WTC11 (cell line): Measurements from ENCODE around the gene LSM2. TPM values are rescaled to one million over a fixed set of nuclear protein-coding genes. Genes with fewer than 3 reads are reported as not detected.
A peak's percentile ranks its signal among the peaks of the same experiment; 100 is the strongest.

Experiments
- ATAC-seq: fragments of 200-7000 bp; cut with Tn5 transposase; 2 replicates; pipeline ENCODE4 v1.10.0; 2021; ENCODE audit warnings: mild to moderate bottlenecking, moderate library complexity
- Bru-seq: library from RNA; stranded (reverse); fragments of 400-500 nt; gene quantifications from one replicate; lab custom pipeline; 2021; lab: Mats Ljungman, UMichigan
- CTCF ChIA-PET: fragments of 300-600 bp; sonication (Branson Sonifier 250); formaldehyde crosslinking; loops from one replicate; lab custom pipeline; 2021; ENCODE audit warnings: antibody characterized with exemption; lab: Charles Lee
- POLR2A ChIA-PET: fragments of 350-600 bp; sonication (Branson Sonifier 250); formaldehyde crosslinking; loops from one replicate; lab custom pipeline; 2021; ENCODE audit warnings: antibody characterized with exemption; lab: Charles Lee
- DNase-seq: peaks from one replicate; pipeline ENCODE4 v3.0.0; 2021; ENCODE audit warnings: low spot score
- H3K27ac Mint-ChIP-seq: 2 replicates; pipeline ENCODE4 v1.8.0; 2021; ENCODE audit warnings: mixed read lengths
- H3K27me3 Mint-ChIP-seq: 2 replicates; pipeline ENCODE4 v1.8.0; 2021; ENCODE audit warnings: low read depth, mild to moderate bottlenecking, moderate library complexity, mixed read lengths
- H3K36me3 Mint-ChIP-seq: 2 replicates; pipeline ENCODE4 v1.8.0; 2021; ENCODE audit warnings: mixed read lengths
- H3K4me1 Mint-ChIP-seq: 2 replicates; pipeline ENCODE4 v1.8.0; 2022; ENCODE audit warnings: mixed read lengths
- H3K4me3 Mint-ChIP-seq: 2 replicates; pipeline ENCODE4 v1.8.0; 2021; ENCODE audit warnings: mild to moderate bottlenecking, moderate library complexity, mixed read lengths
- H3K9me3 Mint-ChIP-seq: 2 replicates; pipeline ENCODE4 v1.8.0; 2021; ENCODE audit warnings: mixed read lengths
- CBFB ChIP-seq: sonication (generic); formaldehyde crosslinking; IDR thresholded peaks from 2 replicates; pipeline ENCODE4 v1.8.1; 2022; ENCODE audit warnings: mild to moderate bottlenecking, low read depth, missing genetic modification reagents
- CREB1 ChIP-seq: sonication (generic); formaldehyde crosslinking; IDR thresholded peaks from 2 replicates; pipeline ENCODE4 v1.8.0; 2023; ENCODE audit warnings: mild to moderate bottlenecking, missing genetic modification reagents
- CREM ChIP-seq: sonication (generic); formaldehyde crosslinking; IDR thresholded peaks from 2 replicates; pipeline ENCODE4 v1.8.1; 2022; ENCODE audit warnings: mild to moderate bottlenecking, missing genetic modification reagents, moderate library complexity
- E2F5 ChIP-seq: sonication (generic); formaldehyde crosslinking; IDR thresholded peaks from 2 replicates; pipeline ENCODE4 v1.8.1; 2022; ENCODE audit warnings: mild to moderate bottlenecking, moderate library complexity, missing genetic modification reagents
- ELF4 ChIP-seq: sonication (generic); formaldehyde crosslinking; IDR thresholded peaks from 2 replicates; pipeline ENCODE4 v1.8.1; 2022; ENCODE audit warnings: low read depth, mild to moderate bottlenecking, moderate library complexity, missing genetic modification reagents
- ERG ChIP-seq: fragments of 250-450 bp; sonication (Bioruptor Pico); IDR thresholded peaks from 2 replicates; pipeline ENCODE4 v1.8.0; 2021; ENCODE audit warnings: mild to moderate bottlenecking
- ETV6 ChIP-seq: sonication (generic); formaldehyde crosslinking; IDR thresholded peaks from 2 replicates; pipeline ENCODE4 v1.8.1; 2022; ENCODE audit warnings: mild to moderate bottlenecking, missing genetic modification reagents
- FOXP1 ChIP-seq: sonication (generic); formaldehyde crosslinking; IDR thresholded peaks from 2 replicates; pipeline ENCODE4 v1.8.0; 2022; ENCODE audit warnings: missing genetic modification reagents, mild to moderate bottlenecking, moderate library complexity, borderline replicate concordance
- FOXP4 ChIP-seq: sonication (generic); formaldehyde crosslinking; IDR thresholded peaks from 2 replicates; pipeline ENCODE4 v1.8.0; 2022; ENCODE audit warnings: mild to moderate bottlenecking, missing genetic modification reagents
- GABPB1 ChIP-seq: sonication (generic); formaldehyde crosslinking; IDR thresholded peaks from 2 replicates; pipeline ENCODE4 v1.8.1; 2023; ENCODE audit warnings: mild to moderate bottlenecking, missing genetic modification reagents
- HMGA2 ChIP-seq: fragments of 250-450 bp; sonication (Bioruptor Pico); IDR thresholded peaks from 2 replicates; pipeline ENCODE4 v1.4.0; 2021; ENCODE audit warnings: mild to moderate bottlenecking, moderate library complexity
- MYBL2 ChIP-seq: sonication (generic); formaldehyde crosslinking; IDR thresholded peaks from 2 replicates; pipeline ENCODE4 v1.8.1; 2023; ENCODE audit warnings: mild to moderate bottlenecking, moderate library complexity, missing genetic modification reagents
- NR1H2 ChIP-seq: sonication (generic); formaldehyde crosslinking; IDR thresholded peaks from 2 replicates; pipeline ENCODE4 v1.9.0; 2021; ENCODE audit warnings: mild to moderate bottlenecking, moderate library complexity, missing genetic modification reagents
- PRRX2 ChIP-seq: fragments of 250-450 bp; sonication (Bioruptor Pico); IDR thresholded peaks from 2 replicates; pipeline ENCODE4 v1.8.0; 2021; ENCODE audit warnings: mild to moderate bottlenecking
- SMAD3 ChIP-seq: sonication (generic); formaldehyde crosslinking; IDR thresholded peaks from 2 replicates; pipeline ENCODE4 v1.8.0; 2022; ENCODE audit warnings: missing genetic modification reagents, mild to moderate bottlenecking, borderline replicate concordance
- SP1 ChIP-seq: sonication (generic); formaldehyde crosslinking; conservative IDR thresholded peaks from 2 replicates; pipeline ENCODE4 v1.8.1; 2022; ENCODE audit warnings: missing genetic modification reagents
- TCF7 ChIP-seq: sonication (generic); formaldehyde crosslinking; IDR thresholded peaks from 2 replicates; pipeline ENCODE4 v1.8.0; 2022; ENCODE audit warnings: mild to moderate bottlenecking, low read depth, missing genetic modification reagents, moderate library complexity
- TEAD1 ChIP-seq: sonication (generic); formaldehyde crosslinking; IDR thresholded peaks from 2 replicates; pipeline ENCODE4 v1.8.0; 2022; ENCODE audit warnings: mild to moderate bottlenecking, missing genetic modification reagents
- TEAD4 ChIP-seq: sonication (generic); formaldehyde crosslinking; IDR thresholded peaks from 2 replicates; pipeline ENCODE4 v1.8.0; 2022; ENCODE audit warnings: mild to moderate bottlenecking, missing genetic modification reagents
- ZNF423 ChIP-seq: fragments of 250-450 bp; sonication (Bioruptor Pico); IDR thresholded peaks from 2 replicates; pipeline ENCODE4 v2.1.2; 2022; ENCODE audit warnings: mild to moderate bottlenecking, moderate library complexity
- long read RNA-seq, 3 experiments: library from RNA in 1 of 3; library from capped mRNA in 1 of 3; library from polyadenylated mRNA in 1 of 3; unstranded in 2 of 3; stranded (forward) in 1 of 3; transcript quantifications; one replicate each; pipeline ENCODE4 v2.0.0, GENCODE V29; 2021
- total RNA-seq: library from RNA; stranded (reverse); gene quantifications from 3 replicates; pipeline ENCODE4 v1.2.3, GENCODE V29; 2021
- TF ChIP-seq, protein P1 (sequence below): sonication (generic); formaldehyde crosslinking; IDR thresholded peaks from 2 replicates; pipeline ENCODE4 v1.8.0; 2023; ENCODE audit warnings: missing genetic modification reagents, mild to moderate bottlenecking, borderline replicate concordance
- TF ChIP-seq, protein P2 (sequence below): sonication (generic); formaldehyde crosslinking; IDR thresholded peaks from 2 replicates; pipeline ENCODE4 v1.8.0; 2022; ENCODE audit warnings: mild to moderate bottlenecking, missing genetic modification reagents
- TF ChIP-seq, protein P3 (sequence below): sonication (generic); formaldehyde crosslinking; IDR thresholded peaks from 2 replicates; pipeline ENCODE4 v1.8.1; 2023; ENCODE audit warnings: mild to moderate bottlenecking, missing genetic modification reagents

The LSM2 gene
- total RNA-seq (104 to 121 TPM (median 119 TPM) in 3 replicates), Bru-seq, nascent RNA (percentile 77 among the genes with signal in this experiment)
- long read RNA-seq, experiment 1, transcript LSM2-208 (5 exons, 876 nt), result major isoform, 95 of 122 reads
- long read RNA-seq, experiment 1, transcript LSM2-213 (5 exons, 820 nt), result minor isoform, 11 of 122 reads
- long read RNA-seq, experiment 1, partial matches to known transcripts, result 6 of 122 reads
- long read RNA-seq, experiment 1, other reads (novel, unspliced or antisense), result 5 of 122 reads
- long read RNA-seq, experiment 2, transcript LSM2-208 (5 exons, 876 nt), result major isoform, 138 of 207 reads
- long read RNA-seq, experiment 2, transcript LSM2-213 (5 exons, 820 nt), result minor isoform, 6 of 207 reads
- long read RNA-seq, experiment 2, partial matches to known transcripts, result 6 of 207 reads
- long read RNA-seq, experiment 2, other reads (novel, unspliced or antisense), result 52 of 207 reads
- long read RNA-seq, experiment 3, transcript LSM2-208 (5 exons, 876 nt), result major isoform, 216 of 242 reads
- long read RNA-seq, experiment 3, transcript LSM2-213 (5 exons, 820 nt), result minor isoform, 16 of 242 reads
- long read RNA-seq, experiment 3, partial matches to known transcripts, result 2 of 242 reads
- long read RNA-seq, experiment 3, other reads (novel, unspliced or antisense), result 3 of 242 reads

- peaks cover 17% of the 10 kb centered on the region for H3K36me3 Mint-ChIP-seq
- CTCF ChIA-PET, result interaction anchor here (0.6 to 2.7 kb wide), 26 partner anchors 9 to 260 kb away, joined by 3 to 30 read pairs (median 4); partner anchors contain the start of genes ATP6V1G2, C6orf47, DDAH2 and HSPA1A
- DNase-seq (peak; percentile 98), ATAC-seq (peak; percentile 95)
- no peaks in the 10 kb centered on the region for H3K9me3 Mint-ChIP-seq
- H3K4me1 Mint-ChIP-seq, result peaks cover 9% of the 10 kb centered on the region
- H3K27me3 Mint-ChIP-seq, result no peaks in the 10 kb centered on the region; the same call in 1 of the 2 replicates
- peak within 1 kb of the TSS; percentile 99 for H3K27ac Mint-ChIP-seq
- peak within 1 kb of the TSS; percentile 99 for H3K4me3 Mint-ChIP-seq
- POLR2A ChIA-PET, result interaction anchor here (0.6 to 1.9 kb wide), 12 partner anchors 7 to 166 kb away, joined by 3 to 23 read pairs (median 4); partner anchors contain the start of genes DXO, HSPA1A, HSPA1B and HSPA1L
- TF ChIP-seq NR1H2 (CRISPR knock-in tag) (no peak), TEAD1 (CRISPR knock-in tag) (peak; percentile 59; the same call in 1 of the 2 replicates), CREB1 (CRISPR knock-in tag) (0 out of 2 replicates have a peak, but pooled peaks have one; percentile 63), E2F5 (CRISPR knock-in tag) (peak; percentile 92), TEAD4 (CRISPR knock-in tag) (no peak), ERG (no peak), HMGA2 (CRISPR knock-in tag) (no peak), ELF4 (0 out of 2 replicates have a peak, but pooled peaks have one; percentile 40), CREM (CRISPR knock-in tag) (peak; percentile 97), ETV6 (CRISPR knock-in tag) (peak; percentile 90; the same call in 1 of the 2 replicates), FOXP1 (CRISPR knock-in tag) (peak; percentile 81; the same call in 1 of the 2 replicates), GABPB1 (CRISPR knock-in tag) (peak; percentile 84), SMAD3 (CRISPR knock-in tag) (peak; percentile 54; the same call in 1 of the 2 replicates), FOXP4 (CRISPR knock-in tag) (peak; percentile 81; the same call in 1 of the 2 replicates), TCF7 (CRISPR knock-in tag) (no peak), CBFB (CRISPR knock-in tag) (no peak), PRRX2 (CRISPR knock-in tag) (no peak), MYBL2 (CRISPR knock-in tag) (peak; percentile 88; the same call in 1 of the 2 replicates), SP1 (CRISPR knock-in tag) (peak; percentile 90), ZNF423 (CRISPR knock-in tag) (peak; percentile 83)
- TF ChIP-seq, protein P1, sequence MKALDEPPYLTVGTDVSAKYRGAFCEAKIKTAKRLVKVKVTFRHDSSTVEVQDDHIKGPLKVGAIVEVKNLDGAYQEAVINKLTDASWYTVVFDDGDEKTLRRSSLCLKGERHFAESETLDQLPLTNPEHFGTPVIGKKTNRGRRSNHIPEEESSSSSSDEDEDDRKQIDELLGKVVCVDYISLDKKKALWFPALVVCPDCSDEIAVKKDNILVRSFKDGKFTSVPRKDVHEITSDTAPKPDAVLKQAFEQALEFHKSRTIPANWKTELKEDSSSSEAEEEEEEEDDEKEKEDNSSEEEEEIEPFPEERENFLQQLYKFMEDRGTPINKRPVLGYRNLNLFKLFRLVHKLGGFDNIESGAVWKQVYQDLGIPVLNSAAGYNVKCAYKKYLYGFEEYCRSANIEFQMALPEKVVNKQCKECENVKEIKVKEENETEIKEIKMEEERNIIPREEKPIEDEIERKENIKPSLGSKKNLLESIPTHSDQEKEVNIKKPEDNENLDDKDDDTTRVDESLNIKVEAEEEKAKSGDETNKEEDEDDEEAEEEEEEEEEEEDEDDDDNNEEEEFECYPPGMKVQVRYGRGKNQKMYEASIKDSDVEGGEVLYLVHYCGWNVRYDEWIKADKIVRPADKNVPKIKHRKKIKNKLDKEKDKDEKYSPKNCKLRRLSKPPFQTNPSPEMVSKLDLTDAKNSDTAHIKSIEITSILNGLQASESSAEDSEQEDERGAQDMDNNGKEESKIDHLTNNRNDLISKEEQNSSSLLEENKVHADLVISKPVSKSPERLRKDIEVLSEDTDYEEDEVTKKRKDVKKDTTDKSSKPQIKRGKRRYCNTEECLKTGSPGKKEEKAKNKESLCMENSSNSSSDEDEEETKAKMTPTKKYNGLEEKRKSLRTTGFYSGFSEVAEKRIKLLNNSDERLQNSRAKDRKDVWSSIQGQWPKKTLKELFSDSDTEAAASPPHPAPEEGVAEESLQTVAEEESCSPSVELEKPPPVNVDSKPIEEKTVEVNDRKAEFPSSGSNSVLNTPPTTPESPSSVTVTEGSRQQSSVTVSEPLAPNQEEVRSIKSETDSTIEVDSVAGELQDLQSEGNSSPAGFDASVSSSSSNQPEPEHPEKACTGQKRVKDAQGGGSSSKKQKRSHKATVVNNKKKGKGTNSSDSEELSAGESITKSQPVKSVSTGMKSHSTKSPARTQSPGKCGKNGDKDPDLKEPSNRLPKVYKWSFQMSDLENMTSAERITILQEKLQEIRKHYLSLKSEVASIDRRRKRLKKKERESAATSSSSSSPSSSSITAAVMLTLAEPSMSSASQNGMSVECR (CRISPR knock-in tag), result peak; percentile 56; the same call in 1 of the 2 replicates
- TF ChIP-seq, protein P2, sequence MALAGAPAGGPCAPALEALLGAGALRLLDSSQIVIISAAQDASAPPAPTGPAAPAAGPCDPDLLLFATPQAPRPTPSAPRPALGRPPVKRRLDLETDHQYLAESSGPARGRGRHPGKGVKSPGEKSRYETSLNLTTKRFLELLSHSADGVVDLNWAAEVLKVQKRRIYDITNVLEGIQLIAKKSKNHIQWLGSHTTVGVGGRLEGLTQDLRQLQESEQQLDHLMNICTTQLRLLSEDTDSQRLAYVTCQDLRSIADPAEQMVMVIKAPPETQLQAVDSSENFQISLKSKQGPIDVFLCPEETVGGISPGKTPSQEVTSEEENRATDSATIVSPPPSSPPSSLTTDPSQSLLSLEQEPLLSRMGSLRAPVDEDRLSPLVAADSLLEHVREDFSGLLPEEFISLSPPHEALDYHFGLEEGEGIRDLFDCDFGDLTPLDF (CRISPR knock-in tag), result 0 out of 2 replicates have a peak, but pooled peaks have one; percentile 53
- TF ChIP-seq, protein P3, sequence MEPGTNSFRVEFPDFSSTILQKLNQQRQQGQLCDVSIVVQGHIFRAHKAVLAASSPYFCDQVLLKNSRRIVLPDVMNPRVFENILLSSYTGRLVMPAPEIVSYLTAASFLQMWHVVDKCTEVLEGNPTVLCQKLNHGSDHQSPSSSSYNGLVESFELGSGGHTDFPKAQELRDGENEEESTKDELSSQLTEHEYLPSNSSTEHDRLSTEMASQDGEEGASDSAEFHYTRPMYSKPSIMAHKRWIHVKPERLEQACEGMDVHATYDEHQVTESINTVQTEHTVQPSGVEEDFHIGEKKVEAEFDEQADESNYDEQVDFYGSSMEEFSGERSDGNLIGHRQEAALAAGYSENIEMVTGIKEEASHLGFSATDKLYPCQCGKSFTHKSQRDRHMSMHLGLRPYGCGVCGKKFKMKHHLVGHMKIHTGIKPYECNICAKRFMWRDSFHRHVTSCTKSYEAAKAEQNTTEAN, result peak; percentile 73; the same call in 1 of the 2 replicates
Observed at GRCh38 chr6:31806470-31807272, at the start of gene LSM2. TSS of gene LSM2 (minus strand) at chr6:31806966. CDS start at chr6:31806757, 209 bp downstream.
